SK-N-SH treated with all-trans-retinoic acid at 6 μM for 48 hours (cell line): ENCODE data around the gene APBA2.

Experiments used
- ARNTL ChIP-seq: fragments of 450-650 bp; formaldehyde crosslinking; IDR thresholded peaks from 2 replicates; pipeline ENCODE4 v1.5.0; 2020; ENCODE audit warnings: low read depth, mild to moderate bottlenecking, moderate library complexity, borderline replicate concordance
- BACH2 ChIP-seq: fragments of 250-450 bp; sonication (Bioruptor Pico); IDR thresholded peaks from 2 replicates; pipeline ENCODE4 v1.9.0; 2021; ENCODE audit warnings: mild to moderate bottlenecking, borderline replicate concordance
- CSRNP3 ChIP-seq: fragments of 250-450 bp; sonication (Bioruptor Pico); IDR thresholded peaks from 2 replicates; pipeline ENCODE4 v1.5.1; 2021; ENCODE audit warnings: mild to moderate bottlenecking, moderate library complexity
- ISL1 ChIP-seq: fragments of 250-450 bp; sonication (Bioruptor Pico); IDR thresholded peaks from 2 replicates; pipeline ENCODE4 v2.1.2; 2022; ENCODE audit warnings: mild to moderate bottlenecking, moderate library complexity
- OSR1 ChIP-seq: fragments of 250-450 bp; sonication (Bioruptor Pico); IDR thresholded peaks from 2 replicates; pipeline ENCODE4 v1.8.0; 2022; ENCODE audit warnings: moderate library complexity, mild to moderate bottlenecking, inconsistent platforms
- PATZ1 ChIP-seq: fragments of 250-450 bp; sonication (Bioruptor Pico); IDR thresholded peaks from 2 replicates; pipeline ENCODE4 v1.8.0; 2020; ENCODE audit warnings: mild to moderate bottlenecking, moderate library complexity, borderline replicate concordance
- RARB ChIP-seq: fragments of 250-450 bp; sonication (Bioruptor Pico); IDR thresholded peaks from 2 replicates; pipeline ENCODE4 v1.8.0; 2021; ENCODE audit warnings: mild to moderate bottlenecking, moderate library complexity
- SNAI2 ChIP-seq: fragments of 250-450 bp; sonication (Bioruptor Pico); IDR thresholded peaks from 2 replicates; pipeline ENCODE4 v1.5.0; 2020; ENCODE audit warnings: mild to moderate bottlenecking, moderate library complexity
- TOX ChIP-seq: fragments of 250-450 bp; sonication (Bioruptor Pico); IDR thresholded peaks from 2 replicates; pipeline ENCODE4 v1.8.0; 2021; ENCODE audit warnings: mild to moderate bottlenecking, moderate library complexity, borderline replicate concordance
- TSHZ2 ChIP-seq: fragments of 250-450 bp; sonication (Bioruptor Pico); IDR thresholded peaks from 2 replicates; pipeline ENCODE4 v1.5.0; 2020; ENCODE audit warnings: mild to moderate bottlenecking, moderate library complexity
- ZC3H10 ChIP-seq: fragments of 250-450 bp; sonication (Bioruptor Pico); IDR thresholded peaks from 2 replicates; pipeline ENCODE4 v1.5.1; 2021; ENCODE audit warnings: mild to moderate bottlenecking, moderate library complexity
- ZFP30 ChIP-seq: fragments of 450-650 bp; formaldehyde crosslinking; IDR thresholded peaks from 2 replicates; pipeline ENCODE4 v1.5.0; 2022; ENCODE audit warnings: mild to moderate bottlenecking, moderate library complexity
- ZNF565 ChIP-seq: fragments of 450-650 bp; formaldehyde crosslinking; conservative IDR thresholded peaks from 2 replicates; pipeline ENCODE4 v1.5.0; 2020; ENCODE audit warnings: low read depth, mild to moderate bottlenecking, moderate library complexity
- ZNF8 ChIP-seq: fragments of 450-650 bp; formaldehyde crosslinking; IDR thresholded peaks from 2 replicates; pipeline ENCODE4 v1.5.0; 2020; ENCODE audit warnings: mild to moderate bottlenecking, moderate library complexity

GRCh38 chr15:28902856-28903255, 17.1 kb downstream of the APBA2 start:
- TF ChIP-seq TOX (CRISPR knock-in tag) (no peak), ZFP30 (CRISPR knock-in tag) (no peak), OSR1 (CRISPR knock-in tag) (no peak), SNAI2 (no peak), ARNTL (CRISPR knock-in tag) (no peak), CSRNP3 (CRISPR knock-in tag) (no peak), BACH2 (CRISPR knock-in tag) (no peak), ISL1 (CRISPR knock-in tag) (no peak), TSHZ2 (CRISPR knock-in tag) (no peak), ZNF8 (no peak), PATZ1 (CRISPR knock-in tag) (no peak), ZNF565 (CRISPR knock-in tag) (no peak), RARB (CRISPR knock-in tag) (no peak), ZC3H10 (no peak)
